NK-92 treated with Interleukin-12 subunit alpha and Interleukin-12 subunit beta, amount 100 ng/mL, for 24 hours (cell line): ENCODE results near the gene LOXL4.

Source experiments
- DNase-seq: peaks from one replicate; lab custom pipeline; 2025; lab: John Stamatoyannopoulos, UW

LOXL4 gene

DNA sequence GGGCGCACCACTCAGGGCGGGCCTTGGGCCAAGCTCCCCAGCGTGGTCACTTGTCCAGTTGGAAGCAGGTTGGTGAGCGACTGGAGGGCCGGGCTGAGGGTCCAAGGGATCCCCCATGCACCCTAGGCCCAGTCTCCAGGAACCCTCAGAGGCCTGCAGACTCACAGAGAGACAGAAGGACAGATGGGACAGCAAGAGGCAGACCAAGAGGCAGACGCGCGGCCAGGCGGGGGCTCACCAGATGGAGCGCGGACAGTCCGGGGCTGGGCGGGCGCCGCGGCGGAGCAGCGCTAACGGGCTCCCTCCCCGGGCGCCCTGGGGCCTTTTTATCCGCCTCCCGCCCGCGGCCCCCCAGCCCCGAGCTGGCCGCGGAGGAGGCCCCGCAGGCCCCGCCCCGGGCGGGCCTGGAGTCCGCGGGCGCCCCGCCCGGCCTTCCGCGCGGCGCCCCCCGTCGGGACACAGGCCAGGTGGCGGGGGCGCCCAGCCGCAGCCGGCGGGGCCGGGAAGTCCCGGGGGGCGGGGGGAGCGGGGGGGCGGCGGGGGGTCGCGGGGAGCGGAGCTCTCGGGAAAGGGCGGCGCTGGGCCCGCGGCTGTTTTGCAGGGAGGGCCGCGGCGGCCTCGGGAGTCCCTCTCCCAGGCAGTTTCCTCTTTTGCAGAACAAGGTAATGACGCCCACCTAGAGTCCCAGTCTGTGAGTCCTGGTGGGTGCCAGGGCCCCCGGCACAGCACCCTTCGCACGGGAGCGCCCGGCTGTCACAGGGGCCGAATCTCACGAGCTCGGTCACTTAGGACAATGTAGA lies at the start of gene LOXL4:
Gene LOXL4 (minus strand): TSS at position 301 of the 800 bp plus-strand sequence. CDS start 5,175 bp downstream, outside the sequence.
- DNase-seq = no peak

DNA sequence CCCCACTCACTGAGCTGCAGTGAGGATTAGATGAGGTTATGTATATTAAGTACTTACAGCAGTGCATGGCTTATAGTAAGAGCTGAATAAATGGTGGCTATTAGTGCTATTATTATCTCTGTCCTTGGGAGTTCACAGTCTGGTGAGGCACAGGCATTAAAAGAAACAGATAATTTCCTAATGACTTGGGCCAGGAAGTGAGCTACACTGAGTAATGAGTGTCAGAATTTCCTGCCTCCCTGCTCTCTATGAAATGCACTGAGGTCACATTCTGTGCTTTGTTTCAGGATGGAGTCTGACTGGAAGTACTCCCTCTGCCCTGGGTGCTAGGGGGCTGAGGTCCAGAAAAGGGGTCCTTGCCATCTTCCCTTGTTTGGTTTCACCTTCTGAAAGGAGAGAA lies 48.7 kb upstream of the LOXL4 start:
- no peak for DNase-seq

DNA sequence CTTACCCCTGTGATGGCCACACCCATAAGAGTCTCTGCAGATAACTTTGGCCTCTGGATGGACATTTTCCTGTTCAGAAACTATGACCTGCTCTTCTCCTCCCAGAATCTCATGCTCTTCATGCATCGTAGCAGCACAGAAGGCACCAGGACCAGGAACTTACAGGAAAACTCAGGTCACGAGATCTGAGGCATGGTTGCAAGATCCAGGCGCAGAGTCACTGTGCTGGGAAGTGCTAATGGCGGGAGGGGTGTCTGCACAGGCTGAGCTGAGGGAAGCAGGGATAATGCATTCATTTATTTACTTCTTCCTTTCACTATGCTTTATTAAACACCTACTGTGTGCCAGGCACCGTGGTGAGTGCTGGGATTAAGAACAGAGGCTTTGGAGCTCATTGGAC lies 48.2 kb upstream of the LOXL4 start:
- no peak for DNase-seq

DNA sequence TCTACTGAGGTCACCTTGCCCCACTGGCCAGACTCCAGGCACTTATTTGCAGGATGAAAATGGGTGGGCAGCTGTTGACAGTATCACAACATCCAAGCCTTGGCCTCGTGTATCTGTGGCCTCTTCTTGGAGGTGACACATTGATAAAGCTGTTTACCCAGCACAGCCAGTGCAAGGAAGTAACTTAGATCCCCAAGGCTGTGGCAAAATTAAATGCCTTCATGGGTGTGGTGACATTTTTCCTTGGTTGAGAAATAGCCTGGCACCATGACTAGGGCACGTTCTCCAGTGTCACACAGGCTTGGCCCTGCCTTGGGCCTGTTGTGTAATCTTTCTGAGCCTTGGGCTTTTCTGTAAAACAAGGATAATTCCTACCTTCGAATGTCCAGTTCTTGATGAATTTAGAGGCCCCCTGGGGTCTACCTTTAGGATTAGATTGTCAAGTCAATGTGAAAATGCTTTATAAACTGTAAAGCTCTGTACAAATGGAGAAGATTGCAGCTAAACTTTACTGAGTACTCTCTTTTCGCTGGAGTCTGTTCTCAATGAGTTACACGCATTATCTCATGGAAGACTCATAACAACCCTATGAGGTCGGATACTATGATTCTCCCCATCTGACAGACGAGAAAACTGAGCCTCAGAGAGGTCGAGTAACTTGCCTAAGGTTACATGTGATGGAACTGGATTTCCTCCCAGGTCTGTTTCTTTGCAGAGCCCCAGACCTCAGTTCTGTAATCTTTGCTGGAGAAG lies 46.7 kb upstream of the LOXL4 start:
- no peak for DNase-seq

DNA sequence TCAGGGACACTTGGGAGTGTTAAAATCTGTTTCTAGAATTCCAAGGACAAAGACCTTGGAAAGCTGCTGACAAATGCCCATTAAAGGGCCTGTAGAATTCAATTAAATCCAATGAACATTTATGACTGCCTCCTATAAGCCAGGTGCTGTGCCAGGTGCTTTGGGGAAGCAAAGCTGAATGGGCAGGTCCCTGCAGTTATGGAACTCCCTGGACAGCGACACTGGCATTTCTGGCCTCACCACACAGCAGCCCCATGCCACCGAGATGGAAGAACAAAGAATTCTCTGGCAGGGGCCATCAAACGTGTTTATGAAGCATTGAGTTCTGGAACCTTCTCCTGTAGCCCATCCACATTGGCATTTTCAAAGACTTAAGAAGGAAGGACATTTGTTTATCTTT lies 45.6 kb upstream of the LOXL4 start:
- DNase-seq = no peak

DNA sequence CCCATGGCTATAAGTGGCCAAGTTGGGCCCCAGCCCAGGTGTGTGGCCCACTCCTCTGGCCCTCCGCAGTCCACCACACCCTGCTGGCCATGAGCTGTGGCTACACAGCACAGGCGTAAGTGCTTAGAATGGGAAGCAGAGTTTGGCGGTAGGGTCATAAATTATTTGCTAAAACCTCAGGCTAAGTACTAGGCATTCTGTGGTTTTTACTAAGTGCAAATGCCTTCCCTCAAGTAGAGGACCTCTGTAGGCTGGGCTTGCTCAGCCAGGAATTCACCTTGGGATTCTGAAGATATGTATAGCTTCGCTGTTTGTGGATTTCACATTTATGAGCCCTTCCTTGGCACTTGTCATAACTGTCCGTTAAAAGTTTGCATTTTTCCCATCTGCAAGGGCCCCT lies 44.8 kb upstream of the LOXL4 start:
- no peak for DNase-seq

DNA sequence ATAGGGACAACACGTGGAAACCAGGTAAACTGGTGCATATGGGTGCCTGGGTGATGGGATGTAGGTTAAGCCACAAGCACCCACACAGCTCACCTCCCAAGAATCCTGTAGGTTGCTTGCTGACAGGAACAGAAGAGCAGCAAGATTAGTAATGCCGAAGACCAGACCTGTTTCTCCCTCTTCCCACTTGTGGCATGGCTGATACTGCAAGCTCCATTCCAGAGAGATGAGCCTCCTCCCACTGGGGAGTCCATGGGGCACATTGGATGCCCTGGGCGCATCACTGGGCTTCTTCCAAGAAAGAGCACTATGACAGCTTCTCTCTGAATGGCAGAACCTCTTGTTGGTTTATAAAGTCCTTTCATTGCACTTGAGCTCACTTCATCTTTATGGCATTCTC lies 44.4 kb upstream of the LOXL4 start:
- no peak for DNase-seq

DNA sequence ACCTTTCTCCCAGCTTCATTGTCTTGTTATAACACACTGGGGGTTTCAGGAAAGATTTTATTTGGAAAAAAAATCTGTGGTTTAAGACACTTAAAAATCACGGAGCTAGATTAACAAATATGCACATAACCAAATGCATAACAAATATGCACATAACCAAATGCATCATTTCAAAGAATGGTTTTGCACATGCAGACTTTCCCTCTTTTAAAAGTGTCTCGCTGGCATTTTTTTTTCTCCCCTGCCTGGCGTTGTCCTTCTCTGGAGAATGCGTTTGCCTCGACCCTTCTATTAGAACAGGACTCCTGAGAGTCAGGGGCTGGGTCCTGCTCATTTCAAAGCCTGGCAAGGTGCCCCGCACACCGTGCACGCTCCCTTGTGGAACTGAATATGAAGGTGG lies 42.7 kb upstream of the LOXL4 start:
- DNase-seq = no peak

DNA sequence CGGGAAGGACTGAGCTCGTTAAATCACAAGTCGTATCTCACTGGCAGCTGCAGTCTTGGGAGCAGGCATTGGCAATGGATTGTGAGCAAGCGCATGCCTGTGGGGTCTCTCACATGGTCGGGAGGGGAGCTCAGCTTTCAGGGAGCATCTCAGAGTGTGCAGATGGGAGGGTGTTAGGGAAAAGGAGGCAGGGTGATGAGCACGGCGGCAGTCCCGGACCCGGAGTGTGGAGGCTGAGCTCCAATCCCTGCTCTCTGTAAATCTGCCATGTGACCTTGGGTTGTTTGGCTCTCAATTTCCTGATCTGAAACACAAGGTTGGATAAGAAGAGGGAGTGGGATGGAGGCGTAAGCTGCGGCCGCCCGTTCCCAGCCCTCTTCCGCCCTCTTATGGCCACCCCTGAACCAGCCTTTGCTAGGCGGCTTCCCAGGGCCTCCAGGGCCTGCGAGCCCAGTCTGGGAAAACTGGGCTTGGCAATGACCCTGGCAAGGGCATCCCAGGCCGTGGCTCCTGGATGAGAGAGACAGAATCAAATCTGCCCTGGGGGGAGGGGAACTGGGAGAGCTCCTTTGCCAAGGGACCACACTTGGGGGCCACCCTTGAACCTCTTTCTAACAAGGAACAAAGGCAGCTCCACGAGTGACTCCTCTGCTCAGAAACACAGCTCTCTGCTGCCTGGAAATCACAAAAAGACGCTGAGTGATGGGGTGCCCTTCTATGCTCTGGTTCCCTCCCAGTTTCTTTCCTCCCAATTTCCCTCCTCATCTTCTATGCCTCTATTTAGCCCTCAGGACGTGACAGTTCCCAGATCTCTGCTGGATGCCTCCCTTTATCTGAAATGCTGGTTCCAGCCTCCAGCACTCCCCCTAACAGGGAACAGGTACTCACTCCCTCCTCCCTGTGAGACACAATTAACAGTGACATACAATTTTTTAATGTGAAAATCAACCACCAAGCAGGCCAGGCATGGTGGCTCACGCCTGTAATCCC lies 41.7 kb upstream of the LOXL4 start:
- no peak for DNase-seq

DNA sequence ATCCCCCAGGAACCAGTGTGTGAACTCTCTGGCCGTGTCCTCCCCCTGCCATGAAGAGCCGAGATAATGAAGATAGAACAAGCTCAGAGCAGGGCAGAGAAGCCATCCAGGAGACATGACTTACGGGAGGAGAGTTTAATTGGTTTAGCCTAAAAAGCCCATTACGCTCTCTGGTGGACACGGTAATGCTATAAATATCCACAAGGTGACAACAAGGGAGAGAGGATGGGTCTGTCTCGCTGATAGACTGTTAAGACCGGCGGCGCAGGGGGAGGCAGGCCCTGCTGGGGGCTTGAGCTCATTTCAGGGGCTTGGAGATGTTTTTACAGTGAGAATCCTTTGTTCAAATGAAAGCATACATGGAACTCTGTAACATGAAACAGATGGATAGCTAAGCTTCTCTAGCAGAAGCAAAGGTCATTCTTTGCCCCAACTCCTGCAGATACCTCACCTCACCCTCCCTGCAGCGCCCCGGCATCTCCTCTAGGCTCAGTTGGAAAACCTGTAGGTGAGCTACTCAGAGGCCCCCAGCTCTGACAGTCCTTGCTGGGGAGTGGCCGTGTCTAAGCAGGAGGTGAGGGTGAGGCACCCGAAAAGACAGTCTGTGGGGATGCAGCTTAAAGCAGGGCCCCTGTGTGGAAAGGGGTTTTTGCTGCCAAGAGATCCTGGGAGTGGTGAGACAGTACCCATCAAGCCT lies 40.8 kb upstream of the LOXL4 start:
- DNase-seq = no peak

DNA sequence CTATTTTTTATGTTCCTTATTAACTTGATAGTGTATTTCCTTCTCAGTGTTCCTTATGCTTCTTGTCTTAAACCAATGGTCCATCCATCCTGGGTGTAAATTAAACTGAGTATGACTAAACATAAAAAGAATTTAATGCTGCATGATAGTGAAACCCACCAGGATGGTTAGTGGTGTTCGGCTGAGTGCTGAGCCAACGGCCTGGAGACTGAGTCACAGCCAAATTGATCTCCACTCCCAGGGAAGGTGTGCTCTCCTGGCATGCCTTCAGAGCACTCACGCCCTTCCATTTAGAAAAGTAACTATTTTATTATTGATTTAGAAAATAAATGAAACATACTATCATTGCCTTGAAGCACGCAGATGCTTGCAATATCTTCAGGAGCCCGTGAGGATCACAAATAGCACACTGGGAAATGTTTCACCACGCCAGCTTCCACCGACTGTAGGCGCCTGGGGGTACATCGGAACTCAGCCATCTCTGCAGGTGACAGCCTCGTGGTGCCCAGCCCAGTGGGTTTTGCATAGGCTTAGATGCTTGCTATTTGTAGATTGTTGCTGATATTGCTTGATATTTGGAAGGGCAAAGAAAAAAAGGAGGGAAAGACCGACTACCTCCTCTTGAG lies 40.0 kb upstream of the LOXL4 start:
- DNase-seq = no peak

DNA sequence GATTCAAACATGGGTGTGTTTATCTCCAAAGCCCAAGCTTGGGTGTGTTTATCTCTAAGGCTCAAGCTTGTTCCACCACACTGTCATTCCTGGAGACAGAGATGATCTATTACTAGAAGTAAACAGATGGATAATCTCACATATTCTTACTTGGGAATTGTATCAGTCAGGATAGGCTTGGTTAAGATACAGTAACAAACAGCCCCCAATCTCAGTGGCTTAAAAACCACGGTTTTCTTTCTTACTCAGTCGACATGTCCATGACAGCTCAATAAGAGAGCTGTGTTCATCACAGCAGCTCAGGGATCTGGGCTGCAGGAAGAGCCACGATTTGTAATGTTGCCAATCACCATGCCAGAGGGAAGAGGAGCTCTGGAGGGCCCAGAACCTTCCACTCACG lies 38.5 kb upstream of the LOXL4 start:
- DNase-seq = no peak

DNA sequence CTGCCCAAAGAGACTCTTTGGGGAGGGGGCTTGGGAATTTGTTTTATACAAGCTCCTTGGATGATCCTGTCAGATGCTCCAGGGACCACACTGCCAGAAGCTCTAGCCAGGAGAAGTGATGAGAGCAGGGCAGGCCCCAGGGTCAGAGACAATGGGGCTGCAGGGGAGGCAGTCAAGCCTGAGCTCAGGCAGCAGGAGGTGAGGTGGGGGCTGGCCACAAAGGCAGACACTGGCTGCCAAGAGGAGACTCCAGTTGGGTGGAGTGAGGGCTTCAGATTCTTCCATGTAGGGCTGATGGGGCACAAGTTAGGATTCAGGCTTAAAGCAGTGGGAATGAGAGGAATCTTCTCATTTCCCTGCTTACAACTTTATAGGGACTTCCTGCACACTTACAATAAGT lies 35.6 kb upstream of the LOXL4 start:
- no peak for DNase-seq

DNA sequence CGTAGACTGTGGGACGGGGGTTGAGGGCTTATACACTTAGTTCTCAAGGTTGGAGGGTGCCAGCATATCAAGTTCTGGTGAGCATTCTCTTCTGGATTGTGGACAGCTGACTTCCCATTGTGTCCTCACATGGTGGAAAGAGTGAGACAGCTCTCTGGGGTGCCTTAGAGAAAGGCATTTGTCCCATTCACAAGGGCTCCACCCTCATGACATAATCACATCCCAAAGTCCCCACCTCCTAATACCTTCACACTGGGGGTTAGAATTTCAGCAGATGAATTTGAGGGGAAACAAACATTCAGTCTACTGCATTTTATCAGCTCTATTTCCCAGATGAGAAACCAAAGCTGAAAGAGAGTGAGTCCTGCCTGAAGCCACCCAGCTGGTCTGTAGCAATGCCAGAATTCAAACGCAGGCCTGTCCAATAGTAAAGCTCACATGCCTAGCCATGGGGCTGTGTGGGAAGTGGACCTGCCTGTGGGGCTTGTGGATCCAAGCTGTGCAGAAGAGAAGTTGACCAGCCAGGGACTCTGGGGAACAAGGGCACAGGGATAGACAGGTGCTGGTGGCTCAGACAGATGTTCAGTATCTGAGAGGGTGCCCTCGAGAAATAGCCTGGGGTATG lies 34.9 kb upstream of the LOXL4 start:
- no peak for DNase-seq

DNA sequence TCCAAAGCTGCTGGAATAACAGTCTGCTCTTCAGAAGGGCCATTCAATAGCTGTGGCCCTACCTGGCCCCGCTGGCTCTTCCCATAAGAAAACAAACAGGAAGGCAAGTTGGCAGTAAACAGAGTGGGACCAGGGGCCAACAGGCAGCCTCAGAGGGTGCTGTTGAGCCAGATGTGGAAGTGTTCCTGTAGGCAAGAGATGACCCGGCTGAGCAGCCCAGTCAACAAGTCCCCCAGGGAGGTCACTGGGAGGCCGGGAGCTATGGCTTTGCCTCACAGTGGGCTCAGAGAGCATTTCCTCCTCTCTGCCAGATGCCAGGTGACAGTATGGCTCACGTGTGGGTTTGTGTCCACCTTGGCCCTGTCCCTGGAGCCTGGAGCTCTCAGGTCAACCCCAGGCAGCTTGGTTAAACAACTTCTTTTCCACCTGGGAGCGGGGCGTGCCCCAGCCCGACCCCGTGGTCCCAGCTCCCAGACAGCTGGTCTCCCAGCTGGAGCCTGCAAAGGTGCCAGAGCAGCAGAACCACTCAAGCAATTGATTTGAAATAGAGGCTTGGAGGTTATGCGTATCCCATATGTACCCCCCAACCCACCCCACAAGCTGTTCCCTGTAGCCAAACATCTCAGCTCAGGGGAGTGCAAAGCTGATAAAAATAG lies 33.8 kb upstream of the LOXL4 start:
- no peak for DNase-seq

DNA sequence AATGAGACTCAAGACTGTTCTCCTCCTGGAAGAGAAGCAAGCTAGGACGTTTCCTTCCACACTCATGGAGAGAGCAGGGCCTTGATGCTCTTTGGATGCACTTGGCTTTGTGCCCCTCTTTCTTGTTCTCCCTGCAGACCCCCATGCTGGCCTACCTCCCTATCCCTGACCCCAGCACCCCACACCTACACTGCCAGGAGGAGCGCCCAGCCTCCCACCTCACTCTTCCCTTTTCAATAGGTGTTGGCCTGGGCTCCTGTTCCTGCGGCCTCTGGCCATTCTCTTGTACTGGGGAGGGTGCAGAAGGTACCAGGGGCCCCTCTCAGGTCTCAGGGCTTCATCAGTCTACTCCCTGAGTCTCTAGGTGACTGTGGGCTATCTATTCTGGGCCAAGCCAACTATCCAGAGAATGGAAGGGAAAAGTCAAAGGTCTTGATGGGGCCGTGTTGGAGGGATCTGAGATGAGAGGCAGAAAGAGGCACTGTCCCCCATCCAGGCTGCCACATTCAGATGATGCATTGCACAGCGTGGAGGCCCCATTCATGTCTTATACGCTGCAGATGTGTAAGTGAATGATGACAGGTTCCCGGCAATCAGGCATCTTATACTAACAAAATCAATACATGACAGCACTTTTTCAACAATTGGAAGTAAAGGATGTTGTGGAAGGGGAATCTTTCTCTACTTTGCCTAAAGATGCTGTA lies 32.7 kb upstream of the LOXL4 start:
- no peak for DNase-seq

DNA sequence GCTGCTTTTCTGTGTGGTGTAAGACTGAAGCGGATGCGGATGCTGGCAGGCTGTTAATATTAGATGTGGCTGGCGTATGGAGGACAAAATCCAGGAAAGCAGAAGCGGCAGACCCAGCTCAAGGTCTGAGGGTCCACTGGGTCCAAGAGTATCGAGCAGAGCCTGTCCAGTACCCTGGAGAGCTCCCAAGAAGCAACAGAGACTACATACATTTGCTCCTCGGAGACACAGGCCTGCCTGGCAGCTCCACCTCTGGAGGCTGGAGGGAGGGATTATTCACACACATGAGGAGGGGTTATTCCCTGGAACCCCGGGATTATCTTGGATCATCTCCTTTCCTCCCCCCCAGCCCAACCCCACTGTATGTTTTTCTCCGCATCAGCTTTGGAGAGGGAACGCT lies 31.3 kb upstream of the LOXL4 start:
- no peak for DNase-seq

DNA sequence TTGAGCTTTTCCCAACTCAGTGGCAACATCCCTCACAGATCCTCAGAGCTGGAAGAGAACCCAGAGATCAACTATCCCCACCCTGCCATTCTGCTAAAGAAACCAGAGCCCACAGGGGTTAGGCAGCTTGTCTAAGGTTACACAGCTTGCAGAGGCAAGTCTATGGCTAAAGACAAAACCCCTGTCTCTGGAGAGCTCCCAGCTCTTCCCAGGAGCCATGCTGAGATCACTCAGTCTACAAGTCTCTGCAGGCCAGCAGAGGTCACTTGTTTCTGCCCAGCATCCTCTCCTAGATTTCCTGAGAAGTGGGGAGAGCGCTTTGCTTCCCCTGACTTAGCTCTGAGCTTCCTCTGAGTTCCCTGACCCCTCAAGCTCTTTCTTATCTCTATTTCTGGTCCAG lies 28.5 kb upstream of the LOXL4 start:
- DNase-seq = no peak

DNA sequence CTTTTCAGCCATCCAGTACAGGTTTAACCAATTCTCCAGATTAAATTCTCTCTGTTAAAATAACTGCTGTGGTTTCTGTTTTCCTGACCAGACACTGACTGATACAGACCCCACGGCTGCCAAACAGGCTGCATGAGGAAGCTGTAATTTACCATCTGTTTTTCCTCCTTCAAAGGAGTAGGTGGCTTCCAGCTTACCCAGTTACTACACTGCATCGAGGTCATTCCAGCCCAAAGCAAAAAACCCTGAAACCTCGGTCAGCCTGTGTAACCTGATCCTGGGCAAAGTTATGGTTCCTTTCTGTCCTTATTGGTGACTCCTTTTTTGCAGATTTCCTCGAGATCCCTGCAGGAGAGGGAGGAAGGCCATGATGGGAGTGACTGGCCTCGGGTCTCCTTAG lies 27.9 kb upstream of the LOXL4 start:
- DNase-seq = no peak

DNA sequence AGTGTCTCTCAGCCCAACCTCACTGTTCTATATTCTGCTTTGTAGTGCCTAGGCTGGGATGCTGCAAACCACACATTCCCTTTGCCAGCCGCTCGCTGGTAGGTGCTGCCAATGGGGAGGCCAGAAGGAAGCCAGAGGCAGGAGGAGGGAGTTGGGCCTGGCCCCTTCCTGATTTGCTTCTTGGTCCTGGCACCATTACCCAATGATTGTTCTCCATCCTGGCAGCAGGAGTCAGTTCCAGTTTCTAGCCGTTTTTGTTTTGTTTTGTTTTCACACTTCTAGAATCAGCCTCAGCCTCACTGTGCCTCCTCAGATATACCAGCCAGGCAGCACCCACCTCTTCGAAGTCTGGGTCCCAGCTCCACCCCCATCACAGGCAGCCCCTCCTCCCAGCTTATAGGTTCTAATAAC lies 27.4 kb upstream of the LOXL4 start:
- no peak for DNase-seq
